H1 (cell line): ENCODE data around the gene ITGA6.

Experiments used
- CTCF ChIP-seq, 3 experiments: IDR thresholded peaks; 1 replicate in 2 of 3; 2 replicates in 1 of 3; pipeline versions ENCODE4 v1.5.1 to v1.6.1; 2011; ENCODE audit warnings: low read length in 3 of 3, mild to moderate bottlenecking in 3 of 3, inconsistent platforms in 2 of 3, low read depth in 1 of 3, moderate library complexity in 1 of 3; ENCODE audit not compliant: insufficient read depth in 1 of 3; ENCODE audit errors: control extremely low read depth in 1 of 3
- HDAC2 ChIP-seq, 2 experiments: fragments of 300-600 bp in 1 of 2; sonication (generic) in 1 of 2; IDR thresholded peaks; 2 replicates each; pipeline ENCODE4 v1.6.1; 2011 to 2012; ENCODE audit warnings: low read depth in 2 of 2, low read length in 2 of 2, mild to moderate bottlenecking in 2 of 2, moderate library complexity in 2 of 2, borderline replicate concordance in 1 of 2, inconsistent platforms in 1 of 2
- HDAC6 ChIP-seq: IDR thresholded peaks from one replicate; pipeline ENCODE4 v1.7.1; 2012; ENCODE audit warnings: low read depth, mild to moderate bottlenecking, inconsistent platforms, low read length, moderate library complexity
- MAX ChIP-seq: IDR thresholded peaks from 2 replicates; pipeline ENCODE4 v1.6.1; 2012; ENCODE audit warnings: inconsistent platforms
- SIN3A ChIP-seq, 2 experiments: IDR thresholded peaks in 1 of 2; conservative IDR thresholded peaks in 1 of 2; 2 replicates each; pipeline ENCODE4 v1.6.1; 2011 to 2012; ENCODE audit warnings: low read length in 2 of 2, improper control_type of control experiment in 1 of 2, low read depth in 1 of 2, mild to moderate bottlenecking in 1 of 2

- TF ChIP-seq HDAC2 (IDR thresholded peaks at IDR 0.05; ENCODE audit: borderline replicate concordance in 1 of 2, low read depth in 2 of 2, low read length in 2 of 2) (no peak), HDAC6 (no peak), SIN3A (conservative IDR thresholded peaks at IDR 0.05 in 1 of 2, IDR thresholded peaks at IDR 0.05 in 1 of 2; ENCODE audit: low read depth in 1 of 2, low read length in 2 of 2) (no peak), CTCF (IDR thresholded peaks at IDR 0.05; ENCODE audit: control extremely low read depth in 1 of 3, insufficient read depth in 1 of 3, low read depth in 1 of 3, low read length in 3 of 3) (no peak), MAX (no peak)
Observed at GRCh38 chr2:172458561-172459124, 31.3 kb downstream of the ITGA6 start.
